GM12878 (cell line): Measurements from ENCODE around the gene MAK. TPM values are rescaled to one million over a fixed set of nuclear protein-coding genes. Genes with fewer than 3 reads are reported as not detected.

ENCODE experiments used
- BHLHE40 ChIP-seq, 2 experiments: fragments of 450-650 bp in 1 of 2; IDR thresholded peaks; 2 replicates each; pipeline ENCODE4 v1.6.1; 2011 to 2017; ENCODE audit warnings: low read depth in 2 of 2, borderline replicate concordance in 1 of 2, improper control_type of control experiment in 1 of 2, low read length in 1 of 2, mild to moderate bottlenecking in 1 of 2
- EP300 ChIP-seq, 2 experiments: fragments of 150-350 bp in 1 of 2; IDR thresholded peaks; 2 replicates each; pipeline ENCODE4 v1.6.1; 2011 to 2012; ENCODE audit warnings: low read depth in 2 of 2, low read length in 2 of 2, borderline replicate concordance in 1 of 2, improper control_type of control experiment in 1 of 2, inconsistent platforms in 1 of 2; ENCODE audit not compliant: control insufficient read depth in 1 of 2
- LARP7 ChIP-seq: fragments of 450-650 bp; IDR thresholded peaks from 2 replicates; pipeline ENCODE4 v1.6.1; 2017; ENCODE audit warnings: mild to moderate bottlenecking
- MEF2B ChIP-seq: fragments of 450-650 bp; IDR thresholded peaks from 2 replicates; pipeline ENCODE4 v1.6.1; 2018; ENCODE audit warnings: mild to moderate bottlenecking, moderate library complexity; ENCODE audit not compliant: partially characterized antibody, poor library complexity, severe bottlenecking
- NFXL1 ChIP-seq: fragments of 450-650 bp; IDR thresholded peaks from 2 replicates; pipeline ENCODE4 v1.6.1; 2017; ENCODE audit warnings: antibody characterized with exemption, mild to moderate bottlenecking, borderline replicate concordance
- NFYA ChIP-seq: IDR thresholded peaks from 2 replicates; pipeline ENCODE4 v1.6.1; 2011; ENCODE audit warnings: low read depth, mild to moderate bottlenecking, low read length, improper control_type of control experiment, borderline replicate concordance
- SIX5 ChIP-seq: IDR thresholded peaks from 2 replicates; pipeline ENCODE4 v1.6.1; 2011; ENCODE audit warnings: mild to moderate bottlenecking, low read depth, low read length, moderate library complexity; ENCODE audit not compliant: severe bottlenecking
- SREBF1 ChIP-seq: IDR thresholded peaks from 2 replicates; pipeline ENCODE4 v1.6.1; 2012; ENCODE audit warnings: mild to moderate bottlenecking, low read length
- SRF ChIP-seq, 2 experiments: IDR thresholded peaks; 2 replicates each; pipeline ENCODE4 v1.6.1; 2011; ENCODE audit warnings: low read depth in 2 of 2, low read length in 2 of 2, mild to moderate bottlenecking in 1 of 2, moderate library complexity in 1 of 2
- polyA plus RNA-seq, 11 experiments: library from polyadenylated mRNA; depleted of rRNA in 4 of 11; unstranded in 6 of 11; stranded (reverse) in 5 of 11; fragments of >200 nt; fragmentation: Nextera tagmentation in 4 of 11; fragmentation: Illumina TruSeq in 1 of 11; extraction: Ambion mirVana in 4 of 11; extraction: Trizol in 1 of 11; gene quantifications; 1 replicate in 1 of 11; 2 replicates in 10 of 11; pipeline versions ENCODE4 v1.2.1 to v1.2.3, GENCODE V29; 2011 to 2016; ENCODE audit warnings: inconsistent platforms in 2 of 11, missing spikeins in 2 of 11, low read depth in 1 of 11
- total RNA-seq, 4 experiments: library from RNA; depleted of rRNA in 3 of 4; stranded (reverse); fragments of >200 nt in 3 of 4; fragmentation: Illumina TruSeq in 1 of 4; extraction: Trizol in 1 of 4; gene quantifications; 2 replicates each; pipeline versions ENCODE4 v1.2.1 to v1.2.3, GENCODE V29; 2013 to 2021
- TF ChIP-seq, protein P1 (sequence below): IDR thresholded peaks from 2 replicates; pipeline ENCODE4 v1.6.1; 2012; ENCODE audit warnings: low read length, inconsistent platforms

Gene MAK
- total and polyA plus RNA-seq, 10 of the 15 experiments (the other 5 are each of a cell fraction or from before 2014, with no cell fraction given), result 0.01 to 0.90 (median 0.13) TPM; not detected in 1

DNA sequence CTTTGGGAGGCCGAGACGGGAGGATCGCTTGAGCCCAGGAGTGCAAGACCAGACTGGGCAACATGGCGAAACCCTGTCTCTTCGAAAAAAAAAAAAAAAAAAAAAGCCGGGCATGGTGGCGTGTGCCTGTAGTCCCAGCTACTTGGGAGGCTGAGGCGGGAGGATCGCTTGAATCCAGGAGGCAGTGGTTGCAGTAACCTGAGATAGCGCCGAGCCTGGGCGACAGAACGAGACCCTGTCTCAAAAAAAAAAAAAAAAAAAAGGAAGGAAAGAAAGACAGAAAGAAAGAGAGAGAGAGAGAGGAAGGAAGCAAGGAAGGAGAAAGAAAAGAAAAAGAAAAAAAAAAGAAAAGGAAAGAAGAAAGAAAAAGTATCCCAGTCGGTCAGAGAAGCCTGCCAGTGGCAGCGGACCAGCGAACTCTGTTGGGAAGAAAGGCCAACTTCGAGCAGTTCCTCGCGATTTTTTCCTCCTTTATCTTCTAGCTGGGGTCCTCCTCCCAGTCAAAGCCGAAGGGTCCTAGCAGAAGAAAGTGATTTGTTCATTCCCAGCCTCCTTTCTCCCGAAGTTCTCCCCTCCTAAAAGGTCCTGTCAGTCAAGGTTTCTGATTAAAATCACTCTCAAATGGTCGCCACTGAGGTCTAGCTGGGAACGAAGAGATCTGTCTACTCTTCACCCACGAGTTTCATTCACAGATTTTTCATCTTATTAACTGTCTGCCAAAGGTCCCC, 46.1 kb upstream of the MAK start (continued):
- TF ChIP-seq NFYA (no peak), NFXL1 (no peak), SRF (IDR thresholded peaks at IDR 0.05; ENCODE audit: low read depth in 2 of 2, low read length in 2 of 2) (no peak), SIX5 (no peak), LARP7 (no peak), BHLHE40 (IDR thresholded peaks at IDR 0.05; ENCODE audit: borderline replicate concordance in 1 of 2, low read depth in 2 of 2, low read length in 1 of 2) (no peak), MEF2B (no peak), EP300 (IDR thresholded peaks at IDR 0.05; ENCODE audit: borderline replicate concordance in 1 of 2, control insufficient read depth in 1 of 2, low read depth in 2 of 2, low read length in 2 of 2) (no peak), SREBF1 (no peak)
- TF ChIP-seq, protein P1, sequence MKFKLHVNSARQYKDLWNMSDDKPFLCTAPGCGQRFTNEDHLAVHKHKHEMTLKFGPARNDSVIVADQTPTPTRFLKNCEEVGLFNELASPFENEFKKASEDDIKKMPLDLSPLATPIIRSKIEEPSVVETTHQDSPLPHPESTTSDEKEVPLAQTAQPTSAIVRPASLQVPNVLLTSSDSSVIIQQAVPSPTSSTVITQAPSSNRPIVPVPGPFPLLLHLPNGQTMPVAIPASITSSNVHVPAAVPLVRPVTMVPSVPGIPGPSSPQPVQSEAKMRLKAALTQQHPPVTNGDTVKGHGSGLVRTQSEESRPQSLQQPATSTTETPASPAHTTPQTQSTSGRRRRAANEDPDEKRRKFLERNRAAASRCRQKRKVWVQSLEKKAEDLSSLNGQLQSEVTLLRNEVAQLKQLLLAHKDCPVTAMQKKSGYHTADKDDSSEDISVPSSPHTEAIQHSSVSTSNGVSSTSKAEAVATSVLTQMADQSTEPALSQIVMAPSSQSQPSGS, result no peak
